GM21515 (cell line): ENCODE measurements around the gene ZBTB40.

ENCODE experiments used
- ATAC-seq: cut with Tn5 transposase; IDR thresholded peaks from one replicate; pipeline ENCODE4 v1.9.1; 2021; ENCODE audit not compliant: unreplicated experiment

The ZBTB40 gene

GRCh38 chr1:22529901-22530621, 78.4 kb downstream of the ZBTB40 start:
- no peak for ATAC-seq

GRCh38 chr1:22530715-22531114, 79.1 kb downstream of the ZBTB40 start:
- no peak for ATAC-seq

GRCh38 chr1:22531251-22531650, 79.6 kb downstream of the ZBTB40 start:
- no peak for ATAC-seq

GRCh38 chr1:22533244-22533895, 81.7 kb downstream of the ZBTB40 start:
- no peak for ATAC-seq

- no peak for ATAC-seq
Observed at GRCh38 chr1:22534951-22535350, 83.3 kb downstream of the ZBTB40 start.

GRCh38 chr1:22535399-22535798, 83.7 kb downstream of the ZBTB40 start:
- ATAC-seq: no peak

- ATAC-seq: no peak
Observed at GRCh38 chr1:22536506-22536905, 84.9 kb downstream of the ZBTB40 start.

GRCh38 chr1:22537441-22538139, 85.9 kb downstream of the ZBTB40 start:
- ATAC-seq: no peak

GRCh38 chr1:22539510-22540118, 88.0 kb downstream of the ZBTB40 start:
- ATAC-seq: no peak

GRCh38 chr1:22540337-22540736, 88.7 kb downstream of the ZBTB40 start:
- no peak for ATAC-seq

- ATAC-seq: no peak
Observed at GRCh38 chr1:22542886-22543285, 91.2 kb downstream of the ZBTB40 start.

- ATAC-seq: no peak
Observed at GRCh38 chr1:22543679-22544078, 92.0 kb downstream of the ZBTB40 start.

GRCh38 chr1:22544606-22545005, 93.0 kb downstream of the ZBTB40 start:
- ATAC-seq: no peak

- no peak for ATAC-seq
Observed at GRCh38 chr1:22545141-22545540, 93.5 kb downstream of the ZBTB40 start.

GRCh38 chr1:22547186-22547817, 95.7 kb downstream of the ZBTB40 start:
- no peak for ATAC-seq

GRCh38 chr1:22547818-22548462, 96.3 kb downstream of the ZBTB40 start:
- ATAC-seq: no peak

- no peak for ATAC-seq
Observed at GRCh38 chr1:22550021-22550420, 98.4 kb downstream of the ZBTB40 start.

GRCh38 chr1:22551591-22551990, 99.9 kb downstream of the ZBTB40 start:
- no peak for ATAC-seq

GRCh38 chr1:22552021-22552420, 100.4 kb downstream of the ZBTB40 start:
- no peak for ATAC-seq

GRCh38 chr1:22553104-22553880, 101.6 kb downstream of the ZBTB40 start:
- no peak for ATAC-seq
